SK-N-SH (cell line): ENCODE data around the gene BOC. TPM values are rescaled to one million over a fixed set of nuclear protein-coding genes. Genes with fewer than 3 reads are reported as not detected.

Source experiments
- CTCF ChIA-PET: fragments of 300-600, 350-600 bp; formaldehyde crosslinking; extraction: SDS; loops from one replicate; lab custom pipeline; 2021; lab: Yijun Ruan, JAX
- POLR2A ChIA-PET: fragments of 350-600 bp; sonication (Branson Sonifier 250); formaldehyde crosslinking; extraction: SDS; loops from one replicate; lab custom pipeline; 2020; ENCODE audit warnings: antibody characterized with exemption, inconsistent platforms; lab: Yijun Ruan, JAX
- DNase-seq: peaks from one replicate; pipeline ENCODE4 v3.0.0; 2012
- H2AFZ ChIP-seq: fragments of 200-600 bp; sonication (generic); 2 replicates; pipeline ENCODE4 v1.8.1; 2016; ENCODE audit warnings: antibody characterized with exemption, mild to moderate bottlenecking, low read depth
- H3F3A ChIP-seq: fragments of 200-600 bp; sonication (generic); replicated peaks from 2 replicates; pipeline ENCODE3; 2016; ENCODE audit warnings: antibody characterized with exemption, mild to moderate bottlenecking; ENCODE audit not compliant: insufficient read depth
- H3K27ac ChIP-seq, 2 experiments: fragments of 200-500 bp in 1 of 2; fragments of 200-600 bp in 1 of 2; sonication (Bioruptor generic) in 1 of 2; sonication (generic), shearing (Covaris generic) in 1 of 2; 2 replicates each; pipeline versions ENCODE4 v1.5.1 to v1.6.1; 2014 to 2016; ENCODE audit warnings: low read depth in 2 of 2, inconsistent platforms in 1 of 2, low read length in 1 of 2, mild to moderate bottlenecking in 1 of 2, mixed read lengths in 1 of 2
- H3K27me3 ChIP-seq: fragments of 200-600 bp; sonication (generic), shearing (Covaris generic); 2 replicates; pipeline ENCODE4 v1.6.1; 2016; ENCODE audit warnings: mixed run types; ENCODE audit not compliant: insufficient read depth
- H3K36me3 ChIP-seq, 2 experiments: fragments of 200-500 bp in 1 of 2; fragments of 200-600 bp in 1 of 2; sonication (Bioruptor generic) in 1 of 2; sonication (generic) in 1 of 2; replicated peaks in 1 of 2; 2 replicates each; pipeline versions ENCODE3 to v1.5.1; 2014 to 2016; ENCODE audit warnings: low read length in 1 of 2, mild to moderate bottlenecking in 1 of 2; ENCODE audit not compliant: insufficient read depth in 2 of 2, control insufficient read depth in 1 of 2
- H3K4me1 ChIP-seq, 2 experiments: fragments of 200-500 bp in 1 of 2; fragments of 200-600 bp in 1 of 2; sonication (Bioruptor generic) in 1 of 2; sonication (generic), shearing (Covaris generic) in 1 of 2; 2 replicates each; pipeline versions ENCODE4 v1.5.1 to v1.6.1; 2014 to 2016; ENCODE audit warnings: low read depth in 1 of 2, low read length in 1 of 2, mixed run types in 1 of 2; ENCODE audit not compliant: insufficient read depth in 2 of 2, control insufficient read depth in 1 of 2
- H3K4me2 ChIP-seq: fragments of 200-600 bp; sonication (generic), shearing (Covaris generic); 2 replicates; pipeline ENCODE4 v1.6.1; 2017; ENCODE audit warnings: mixed run types
- H3K4me3 ChIP-seq, 2 experiments: fragments of 200-500 bp in 1 of 2; fragments of 200-600 bp in 1 of 2; sonication (Bioruptor generic) in 1 of 2; sonication (generic), shearing (Covaris generic) in 1 of 2; 2 replicates each; pipeline versions ENCODE4 v1.5.1 to v1.8.1; 2014 to 2016; ENCODE audit warnings: low read depth in 2 of 2, inconsistent platforms in 1 of 2, low read length in 1 of 2, mild to moderate bottlenecking in 1 of 2, mixed read lengths in 1 of 2, moderate library complexity in 1 of 2
- H3K79me2 ChIP-seq: fragments of 200-600 bp; sonication (generic); 2 replicates; pipeline ENCODE4 v1.8.1; 2017; ENCODE audit warnings: mild to moderate bottlenecking; ENCODE audit not compliant: insufficient read depth
- H3K9ac ChIP-seq: fragments of 200-600 bp; sonication (generic); 2 replicates; pipeline ENCODE4 v1.6.1; 2017; ENCODE audit warnings: mixed run types
- H3K9me2 ChIP-seq: fragments of 200-600 bp; sonication (generic); 2 replicates; pipeline ENCODE4 v1.6.1; 2017; ENCODE audit warnings: mixed run types
- H3K9me3 ChIP-seq: fragments of 200-600 bp; sonication (generic); 2 replicates; pipeline ENCODE4 v1.6.1; 2017; ENCODE audit warnings: mixed run types, mild to moderate bottlenecking, moderate library complexity
- H4K20me1 ChIP-seq: fragments of 200-600 bp; sonication (generic); 2 replicates; pipeline ENCODE4 v1.6.1; 2017; ENCODE audit warnings: mild to moderate bottlenecking, mixed run types; ENCODE audit not compliant: insufficient read depth
- FOSL2 ChIP-seq: IDR thresholded peaks from 2 replicates; pipeline ENCODE4 v1.4.0; 2012; ENCODE audit warnings: low read depth, mild to moderate bottlenecking, moderate library complexity, borderline replicate concordance
- NRF1 ChIP-seq: IDR thresholded peaks from 2 replicates; pipeline ENCODE4 v1.6.1; 2012; ENCODE audit warnings: low read depth, mild to moderate bottlenecking, low read length
- SMC3 ChIP-seq: IDR thresholded peaks from 2 replicates; pipeline ENCODE4 v1.6.1; 2012; ENCODE audit warnings: low read depth, low read length, improper control_type of control experiment
- TAF1 ChIP-seq: IDR thresholded peaks from 2 replicates; pipeline ENCODE4 v1.6.1; 2012; ENCODE audit warnings: low read depth, mild to moderate bottlenecking, low read length, moderate library complexity, borderline replicate concordance
- polyA plus RNA-seq, 3 experiments: library from polyadenylated mRNA; depleted of rRNA; stranded (reverse); fragments of >200 nt; gene quantifications; 2 replicates each; pipeline ENCODE4 v1.2.3, GENCODE V29; 2012
- TF ChIP-seq, protein P1 (sequence below): IDR thresholded peaks from 2 replicates; pipeline ENCODE4 v1.4.0; 2012; ENCODE audit warnings: low read depth, borderline replicate concordance
- TF ChIP-seq, protein P2 (sequence below): IDR thresholded peaks from 2 replicates; pipeline ENCODE4 v1.6.1; 2012; ENCODE audit warnings: mild to moderate bottlenecking, low read depth, low read length, moderate library complexity
- TF ChIP-seq, protein P3 (sequence below): fragments of 150-350 bp; IDR thresholded peaks from 2 replicates; pipeline ENCODE4 v1.6.1; 2017; ENCODE audit warnings: antibody characterized with exemption, low read length, low read depth, borderline replicate concordance

The BOC gene
- polyA plus RNA-seq, 1 of the 3 experiments (the other 2 are of a cell fraction) = 6.6 TPM

DNA sequence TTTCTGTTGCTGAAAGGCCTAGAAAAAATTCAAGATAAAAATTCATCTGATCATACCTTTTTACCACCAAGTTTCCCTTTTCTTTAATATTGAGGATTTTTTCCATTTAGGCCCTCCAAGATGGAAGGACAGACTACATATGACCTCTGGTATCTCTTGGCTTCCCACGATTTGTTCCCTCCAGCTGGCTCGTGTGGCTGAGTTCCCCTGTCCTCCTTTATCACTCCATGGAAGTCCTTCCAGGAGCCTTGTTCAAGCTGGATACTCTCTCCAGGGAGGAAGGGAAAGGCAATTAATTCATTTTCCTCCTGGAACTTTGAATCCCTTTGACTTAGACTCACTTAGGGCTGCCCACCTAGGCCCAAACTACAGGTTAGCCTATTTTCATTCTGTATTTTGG is 119.4 kb downstream of the BOC start (continued):
- TF ChIP-seq, protein P1, sequence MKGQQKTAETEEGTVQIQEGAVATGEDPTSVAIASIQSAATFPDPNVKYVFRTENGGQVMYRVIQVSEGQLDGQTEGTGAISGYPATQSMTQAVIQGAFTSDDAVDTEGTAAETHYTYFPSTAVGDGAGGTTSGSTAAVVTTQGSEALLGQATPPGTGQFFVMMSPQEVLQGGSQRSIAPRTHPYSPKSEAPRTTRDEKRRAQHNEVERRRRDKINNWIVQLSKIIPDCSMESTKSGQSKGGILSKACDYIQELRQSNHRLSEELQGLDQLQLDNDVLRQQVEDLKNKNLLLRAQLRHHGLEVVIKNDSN = no peak

DNA sequence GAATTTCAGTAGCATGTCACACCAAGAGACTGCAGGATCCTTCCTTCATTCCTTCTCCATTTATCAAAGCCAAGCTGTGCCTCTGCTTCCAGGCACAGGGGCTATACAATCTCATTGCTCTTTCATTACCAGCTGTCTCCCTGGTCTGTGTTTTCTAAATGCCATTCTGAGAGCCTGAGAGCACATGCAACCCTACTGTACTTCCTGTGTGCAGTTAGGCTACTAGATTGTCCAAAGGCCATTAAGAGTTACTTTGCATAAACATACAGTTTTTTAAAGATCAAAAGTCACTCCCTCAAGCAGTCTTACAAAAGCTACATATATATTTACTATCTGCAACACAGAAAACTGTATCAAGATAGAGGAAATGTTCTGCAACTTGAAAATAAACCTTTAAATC is 119.8 kb downstream of the BOC start:
- Histone ChIP-seq H2AFZ (no peak overlapping the region), H3K4me3 (no peak overlapping the region), H3K79me2 (no peaks in the 10 kb centered on the region), H4K20me1 (no peaks in the 10 kb centered on the region), H3K9me3 (no peaks in the 10 kb centered on the region), H3K36me3 (peaks cover 6 to 11% of the 10 kb centered on the region in 2 experiments), H3K27me3 (no peaks in the 10 kb centered on the region), H3K9ac (no peak overlapping the region), H3K4me2 (no peak overlapping the region), H3K27ac (no peak overlapping the region), H3K9me2 (no peaks in the 10 kb centered on the region), H3K4me1 (no peaks in the 10 kb centered on the region), H3F3A (peaks cover 3% of the 10 kb centered on the region)
- POLR2A ChIA-PET = no interaction called here
- TF ChIP-seq NRF1 (no peak), FOSL2 (no peak), SMC3 (no peak), TAF1 (no peak)
- TF ChIP-seq, protein P2, sequence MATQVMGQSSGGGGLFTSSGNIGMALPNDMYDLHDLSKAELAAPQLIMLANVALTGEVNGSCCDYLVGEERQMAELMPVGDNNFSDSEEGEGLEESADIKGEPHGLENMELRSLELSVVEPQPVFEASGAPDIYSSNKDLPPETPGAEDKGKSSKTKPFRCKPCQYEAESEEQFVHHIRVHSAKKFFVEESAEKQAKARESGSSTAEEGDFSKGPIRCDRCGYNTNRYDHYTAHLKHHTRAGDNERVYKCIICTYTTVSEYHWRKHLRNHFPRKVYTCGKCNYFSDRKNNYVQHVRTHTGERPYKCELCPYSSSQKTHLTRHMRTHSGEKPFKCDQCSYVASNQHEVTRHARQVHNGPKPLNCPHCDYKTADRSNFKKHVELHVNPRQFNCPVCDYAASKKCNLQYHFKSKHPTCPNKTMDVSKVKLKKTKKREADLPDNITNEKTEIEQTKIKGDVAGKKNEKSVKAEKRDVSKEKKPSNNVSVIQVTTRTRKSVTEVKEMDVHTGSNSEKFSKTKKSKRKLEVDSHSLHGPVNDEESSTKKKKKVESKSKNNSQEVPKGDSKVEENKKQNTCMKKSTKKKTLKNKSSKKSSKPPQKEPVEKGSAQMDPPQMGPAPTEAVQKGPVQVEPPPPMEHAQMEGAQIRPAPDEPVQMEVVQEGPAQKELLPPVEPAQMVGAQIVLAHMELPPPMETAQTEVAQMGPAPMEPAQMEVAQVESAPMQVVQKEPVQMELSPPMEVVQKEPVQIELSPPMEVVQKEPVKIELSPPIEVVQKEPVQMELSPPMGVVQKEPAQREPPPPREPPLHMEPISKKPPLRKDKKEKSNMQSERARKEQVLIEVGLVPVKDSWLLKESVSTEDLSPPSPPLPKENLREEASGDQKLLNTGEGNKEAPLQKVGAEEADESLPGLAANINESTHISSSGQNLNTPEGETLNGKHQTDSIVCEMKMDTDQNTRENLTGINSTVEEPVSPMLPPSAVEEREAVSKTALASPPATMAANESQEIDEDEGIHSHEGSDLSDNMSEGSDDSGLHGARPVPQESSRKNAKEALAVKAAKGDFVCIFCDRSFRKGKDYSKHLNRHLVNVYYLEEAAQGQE = no peak
- TF ChIP-seq, protein P3, sequence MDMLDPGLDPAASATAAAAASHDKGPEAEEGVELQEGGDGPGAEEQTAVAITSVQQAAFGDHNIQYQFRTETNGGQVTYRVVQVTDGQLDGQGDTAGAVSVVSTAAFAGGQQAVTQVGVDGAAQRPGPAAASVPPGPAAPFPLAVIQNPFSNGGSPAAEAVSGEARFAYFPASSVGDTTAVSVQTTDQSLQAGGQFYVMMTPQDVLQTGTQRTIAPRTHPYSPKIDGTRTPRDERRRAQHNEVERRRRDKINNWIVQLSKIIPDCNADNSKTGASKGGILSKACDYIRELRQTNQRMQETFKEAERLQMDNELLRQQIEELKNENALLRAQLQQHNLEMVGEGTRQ = no peak
- no peak for DNase-seq
- CTCF ChIA-PET = no interaction called here

Other genes with a start within 250 kb of the BOC start
- 0.02 and 0.03 TPM in 2 replicates for gene CD200R1, start 236.5 kb upstream of the BOC start, polyA plus RNA-seq (2012; rRNA removed)
- gene GTPBP8, start 220.6 kb upstream of the BOC start, polyA plus RNA-seq (2012; rRNA removed) = 19.2 and 20.1 TPM in 2 replicates
- 2.3 and 3.7 TPM in 2 replicates for gene CFAP44, start 229.9 kb downstream of the BOC start, polyA plus RNA-seq (2012; rRNA removed)